ENCODE data around the gene ABR. TPM values are rescaled to one million over a fixed set of nuclear protein-coding genes. Genes with fewer than 3 reads are reported as not detected.

The ABR gene
- total RNA-seq, 1 experiment from 2014 or later: 35.4 TPM

- H3K4me3 ChIP-seq (ENCODE audit: low read length): no peak overlapping the region
- no peaks in the 10 kb centered on the region for H3F3A ChIP-seq (ENCODE audit: low read length, unreplicated experiment)
- DNase-seq (no peak), ATAC-seq (no peak)
- ChIA-PET CTCF (no interaction called here), POLR2A (ENCODE audit: unreplicated experiment) (no interaction called here)
- no peak overlapping the region for H2AFZ ChIP-seq (ENCODE audit: low read length)
- H3K36me3 ChIP-seq (ENCODE audit: low read depth, low read length): no peaks in the 10 kb centered on the region
- H3K27ac ChIP-seq (ENCODE audit: low read length): no peak overlapping the region
- no peak overlapping the region for H3K9ac ChIP-seq (ENCODE audit: low read length)
- H3K9me3 ChIP-seq (ENCODE audit: low read length): no peaks in the 10 kb centered on the region
- H4K20me1 ChIP-seq (ENCODE audit: low read length): no peaks in the 10 kb centered on the region
- no TSS peak for BruUV-seq (replicated peaks)
- peaks cover 15% of the 10 kb centered on the region for H3K4me1 ChIP-seq (ENCODE audit: insufficient read depth, low read length)
- H3K79me2 ChIP-seq (ENCODE audit: low read length): peaks cover 23% of the 10 kb centered on the region
- intact Hi-C loops (cut with micrococcal nuclease): loop anchor here (10.0 kb wide), 1 partner anchor 45 kb away; no protein-coding TSS in a partner anchor
- H3K9me2 ChIP-seq (replicated peaks; ENCODE audit: low read length): no peaks in the 10 kb centered on the region
- H3K4me2 ChIP-seq (ENCODE audit: low read length): no peak overlapping the region
- no peaks in the 10 kb centered on the region for H3K27me3 ChIP-seq (ENCODE audit: low read length)
- TF ChIP-seq EZH2 (IDR thresholded peaks at IDR 0.05; ENCODE audit: low read length, unreplicated experiment) (no peak), EZH2phosphoT487 (IDR thresholded peaks at IDR 0.05; ENCODE audit: borderline replicate concordance, low read length) (no peak), CTCF (conservative IDR thresholded peaks at IDR 0.05; ENCODE audit: low read depth, low read length) (no peak)
Measured at GRCh38 chr17:969811-970355, 209.9 kb downstream of the ABR start.

- CTCF ChIA-PET: no interaction called here
- no peak overlapping the region for H3K4me2 ChIP-seq (ENCODE audit: low read length)
- no peaks in the 10 kb centered on the region for H4K20me1 ChIP-seq (ENCODE audit: low read length)
- POLR2A ChIA-PET (ENCODE audit: unreplicated experiment): interaction anchor here (0.6 kb wide), 1 partner anchor 150 kb away, joined by 7 read pairs; no protein-coding TSS in a partner anchor
- ATAC-seq (no peak), DNase-seq (no peak)
- H3K27ac ChIP-seq (ENCODE audit: low read length): no peak overlapping the region
- H3K9me2 ChIP-seq (replicated peaks; ENCODE audit: low read length): no peaks in the 10 kb centered on the region
- intact Hi-C loops (cut with micrococcal nuclease): no loop called here
- BruUV-seq (replicated peaks): no TSS peak
- H2AFZ ChIP-seq (ENCODE audit: low read length): no peak overlapping the region
- H3K9me3 ChIP-seq (ENCODE audit: low read length): no peaks in the 10 kb centered on the region
- H3K4me1 ChIP-seq (ENCODE audit: insufficient read depth, low read length): peaks cover 15% of the 10 kb centered on the region
- TF ChIP-seq EZH2 (IDR thresholded peaks at IDR 0.05; ENCODE audit: low read length, unreplicated experiment): no peak
- TF ChIP-seq CTCF (conservative IDR thresholded peaks at IDR 0.05; ENCODE audit: low read depth, low read length): no peak
- TF ChIP-seq EZH2phosphoT487 (IDR thresholded peaks at IDR 0.05; ENCODE audit: borderline replicate concordance, low read length): no peak
- no peaks in the 10 kb centered on the region for H3K36me3 ChIP-seq (ENCODE audit: low read depth, low read length)
- H3K9ac ChIP-seq (ENCODE audit: low read length): no peak overlapping the region
- peaks cover 19% of the 10 kb centered on the region for H3K79me2 ChIP-seq (ENCODE audit: low read length)
- H3K4me3 ChIP-seq (ENCODE audit: low read length): no peak overlapping the region
- no peaks in the 10 kb centered on the region for H3K27me3 ChIP-seq (ENCODE audit: low read length)
- no peaks in the 10 kb centered on the region for H3F3A ChIP-seq (ENCODE audit: low read length, unreplicated experiment)
Measured at GRCh38 chr17:968812-969730, 210.7 kb downstream of the ABR start.

- no peak for ATAC-seq
- no peak overlapping the region for H3K27ac ChIP-seq (ENCODE audit: low read length)
- no peaks in the 10 kb centered on the region for H3K27me3 ChIP-seq (ENCODE audit: low read length)
- DNase-seq: no peak
- H3K4me3 ChIP-seq (ENCODE audit: low read length): no peak overlapping the region
- H3K4me2 ChIP-seq (ENCODE audit: low read length): no peak overlapping the region
- H3K79me2 ChIP-seq (ENCODE audit: low read length): peaks cover 14% of the 10 kb centered on the region; the same call in 1 of the 2 replicates
- no TSS peak for BruUV-seq (replicated peaks)
- no peaks in the 10 kb centered on the region for H3K36me3 ChIP-seq (ENCODE audit: low read depth, low read length)
- H3K9me2 ChIP-seq (replicated peaks; ENCODE audit: low read length): no peaks in the 10 kb centered on the region
- ChIA-PET POLR2A (ENCODE audit: unreplicated experiment) (no interaction called here), CTCF (no interaction called here)
- H3K9ac ChIP-seq (ENCODE audit: low read length): no peak overlapping the region
- H3F3A ChIP-seq (ENCODE audit: low read length, unreplicated experiment): no peaks in the 10 kb centered on the region
- intact Hi-C loops (cut with micrococcal nuclease): no loop called here
- no peak overlapping the region for H2AFZ ChIP-seq (ENCODE audit: low read length)
- no peaks in the 10 kb centered on the region for H3K4me1 ChIP-seq (ENCODE audit: insufficient read depth, low read length)
- no peaks in the 10 kb centered on the region for H4K20me1 ChIP-seq (ENCODE audit: low read length)
- H3K9me3 ChIP-seq (ENCODE audit: low read length): no peaks in the 10 kb centered on the region
- no peak for TF ChIP-seq CTCF (conservative IDR thresholded peaks at IDR 0.05; ENCODE audit: low read depth, low read length)
- TF ChIP-seq EZH2phosphoT487 (IDR thresholded peaks at IDR 0.05; ENCODE audit: borderline replicate concordance, low read length): no peak
- TF ChIP-seq EZH2 (IDR thresholded peaks at IDR 0.05; ENCODE audit: low read length, unreplicated experiment): no peak
Measured at GRCh38 chr17:967122-967521, 212.7 kb downstream of the ABR start.
